ENCODE measurements around the gene DNAH2.

DNAH2 gene

DNA sequence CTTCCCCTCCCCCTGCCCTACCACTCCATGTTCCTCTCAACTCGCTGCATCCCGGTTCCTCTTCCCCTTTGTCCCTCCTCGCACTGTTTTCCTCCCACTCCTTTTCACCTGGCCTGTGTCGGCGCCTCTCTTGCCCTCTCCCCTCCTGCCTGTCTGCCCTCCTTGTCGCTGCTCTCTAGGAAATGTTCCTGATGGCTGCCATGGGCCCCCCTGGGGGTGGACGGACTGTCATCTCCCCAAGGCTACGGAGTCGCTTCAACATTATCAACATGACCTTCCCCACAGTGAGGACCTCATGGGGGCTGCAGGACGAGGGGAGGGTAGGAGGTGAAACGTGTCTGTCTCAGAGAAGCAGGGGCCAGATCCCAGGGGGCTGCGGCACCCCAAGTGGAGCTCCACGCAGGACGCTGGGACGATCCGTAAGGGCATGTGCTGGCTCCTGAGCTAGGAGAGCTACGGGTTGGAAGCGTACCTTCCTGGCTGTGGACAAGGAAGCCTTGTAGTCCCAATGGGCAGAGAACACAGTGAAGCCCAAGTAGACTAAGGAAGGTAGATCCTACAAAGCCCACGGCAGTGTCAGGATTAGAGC is 76.6 kb downstream of the DNAH2 start:
- TF ChIP-seq CTCF (IDR thresholded peaks at IDR 0.05; ENCODE audit: low read length): no peak
- no peak for TF ChIP-seq EZH2 (IDR thresholded peaks at IDR 0.05; ENCODE audit: borderline replicate concordance, low read length)
- H3K27me3 ChIP-seq (ENCODE audit: insufficient read depth, low read length): no peaks in the 10 kb centered on the region; the same call in 1 of the 2 replicates
- H2AFZ ChIP-seq (ENCODE audit: low read length): no peak overlapping the region

DNA sequence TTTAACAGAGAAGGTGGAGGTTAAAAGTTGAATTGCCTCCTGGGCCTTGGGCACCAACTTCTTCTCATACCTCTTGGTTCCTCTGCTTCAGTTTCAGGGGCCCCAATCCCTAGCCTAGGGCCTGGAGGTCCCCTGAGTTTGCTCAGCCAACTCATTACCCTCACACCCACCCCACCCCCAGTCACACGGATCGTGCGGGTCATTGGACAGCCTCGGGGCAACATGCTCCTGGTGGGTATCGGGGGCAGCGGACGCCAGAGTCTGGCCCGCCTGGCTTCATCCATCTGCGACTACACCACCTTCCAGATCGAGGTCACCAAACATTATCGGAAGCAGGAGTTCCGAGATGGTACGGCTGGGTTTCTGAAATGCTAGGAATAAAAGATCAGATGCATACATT is 80.4 kb downstream of the DNAH2 start:
- Histone ChIP-seq H3K36me3 (ENCODE audit: insufficient read depth, low read length) (no peaks in the 10 kb centered on the region), H3K9ac (ENCODE audit: low read length) (no peak overlapping the region), H4K20me1 (ENCODE audit: insufficient read depth, low read length) (no peaks in the 10 kb centered on the region), H3F3A (ENCODE audit: insufficient read depth, low read length) (no peaks in the 10 kb centered on the region), H3K27ac (ENCODE audit: low read depth, low read length, poor library complexity, severe bottlenecking) (no peak overlapping the region), H3K27me3 (ENCODE audit: insufficient read depth, low read length) (no peaks in the 10 kb centered on the region; the same call in 1 of the 2 replicates), H3K9me3 (ENCODE audit: low read length) (no peaks in the 10 kb centered on the region), H3K79me2 (ENCODE audit: insufficient read depth, low read length) (no peaks in the 10 kb centered on the region), H3K4me2 (ENCODE audit: low read length) (no peak overlapping the region), H3K9me2 (ENCODE audit: low read depth, low read length) (no peaks in the 10 kb centered on the region), H3K4me3 (ENCODE audit: low read depth, low read length, poor library complexity, severe bottlenecking) (no peak overlapping the region), H3K4me1 (ENCODE audit: insufficient read depth, low read length, severe bottlenecking) (no peaks in the 10 kb centered on the region), H2AFZ (ENCODE audit: low read length) (no peak overlapping the region)
- TF ChIP-seq CTCF (IDR thresholded peaks at IDR 0.05; ENCODE audit: low read length) (no peak), EZH2 (IDR thresholded peaks at IDR 0.05; ENCODE audit: borderline replicate concordance, low read length) (no peak)

More for the DNA sequence above, 76.6 kb downstream of the DNAH2 start:
- Histone ChIP-seq H3K4me1 (ENCODE audit: insufficient read depth, low read length, severe bottlenecking) (no peaks in the 10 kb centered on the region), H3K27ac (ENCODE audit: low read depth, low read length, poor library complexity, severe bottlenecking) (no peak overlapping the region), H4K20me1 (ENCODE audit: insufficient read depth, low read length) (no peaks in the 10 kb centered on the region), H3K9me3 (ENCODE audit: low read length) (no peaks in the 10 kb centered on the region), H3K36me3 (ENCODE audit: insufficient read depth, low read length) (no peaks in the 10 kb centered on the region), H3K9me2 (ENCODE audit: low read depth, low read length) (no peaks in the 10 kb centered on the region), H3F3A (ENCODE audit: insufficient read depth, low read length) (no peaks in the 10 kb centered on the region), H3K4me2 (ENCODE audit: low read length) (no peak overlapping the region), H3K79me2 (ENCODE audit: insufficient read depth, low read length) (no peaks in the 10 kb centered on the region), H3K4me3 (ENCODE audit: low read depth, low read length, poor library complexity, severe bottlenecking) (no peak overlapping the region), H3K9ac (ENCODE audit: low read length) (no peak overlapping the region)

DNA sequence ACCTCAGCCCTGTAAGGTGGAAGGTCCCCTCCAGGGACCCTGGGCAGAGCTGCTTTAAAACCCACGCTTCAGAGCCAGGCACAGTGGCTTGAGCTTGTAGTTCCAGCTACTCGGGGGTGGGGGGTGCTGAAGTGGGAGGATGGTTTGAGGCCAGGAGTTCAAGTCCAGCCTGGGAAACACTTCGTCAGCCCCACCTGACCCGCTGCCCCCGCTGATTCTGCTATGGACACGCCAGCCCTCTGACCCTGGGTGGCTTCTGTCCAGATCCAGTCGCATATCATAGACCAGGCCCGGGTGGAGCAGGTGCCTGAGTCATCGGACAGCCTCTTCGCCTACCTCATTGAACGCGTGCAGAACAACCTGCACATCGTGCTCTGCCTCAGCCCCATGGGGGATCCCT is 81.3 kb downstream of the DNAH2 start:
- H3K4me3 ChIP-seq (ENCODE audit: low read depth, low read length, poor library complexity, severe bottlenecking): no peak overlapping the region

DNA sequence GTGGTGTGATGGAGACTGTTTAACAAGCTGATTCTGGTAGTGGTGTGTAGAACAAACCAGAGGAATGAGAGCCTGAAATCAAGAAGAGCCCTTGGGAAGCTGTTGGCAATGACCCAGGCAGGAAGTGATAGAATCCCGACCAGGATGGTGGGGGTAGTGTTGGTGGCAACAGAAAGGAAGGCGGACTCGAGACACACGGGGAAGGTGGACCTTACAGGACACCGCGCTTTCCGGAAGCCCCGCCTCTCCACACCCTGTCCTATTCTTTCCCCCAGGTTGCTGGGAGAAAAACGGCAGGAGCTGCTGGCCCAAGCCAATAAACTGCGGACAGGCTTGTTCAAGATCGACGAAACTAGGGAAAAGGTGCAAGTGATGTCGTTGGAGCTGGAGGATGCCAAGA is 86.4 kb downstream of the DNAH2 start:
- no peaks in the 10 kb centered on the region for H3K4me1 ChIP-seq (ENCODE audit: insufficient read depth, low read length, severe bottlenecking)
- H3K9me3 ChIP-seq (ENCODE audit: low read length): no peaks in the 10 kb centered on the region
- H4K20me1 ChIP-seq (ENCODE audit: insufficient read depth, low read length): no peaks in the 10 kb centered on the region
- no peak overlapping the region for H3K9ac ChIP-seq (ENCODE audit: low read length)
- no peak overlapping the region for H2AFZ ChIP-seq (ENCODE audit: low read length)
- H3K27ac ChIP-seq (ENCODE audit: low read depth, low read length, poor library complexity, severe bottlenecking): no peak overlapping the region
- no peaks in the 10 kb centered on the region for H3K9me2 ChIP-seq (ENCODE audit: low read depth, low read length)
- no peaks in the 10 kb centered on the region for H3F3A ChIP-seq (ENCODE audit: insufficient read depth, low read length)
- TF ChIP-seq EZH2 (IDR thresholded peaks at IDR 0.05; ENCODE audit: borderline replicate concordance, low read length) (no peak), CTCF (IDR thresholded peaks at IDR 0.05; ENCODE audit: low read length) (no peak)
- H3K4me3 ChIP-seq (ENCODE audit: low read depth, low read length, poor library complexity, severe bottlenecking): no peak overlapping the region
- H3K36me3 ChIP-seq (ENCODE audit: insufficient read depth, low read length): no peaks in the 10 kb centered on the region
- no peak overlapping the region for H3K4me2 ChIP-seq (ENCODE audit: low read length)
- no peaks in the 10 kb centered on the region for H3K79me2 ChIP-seq (ENCODE audit: insufficient read depth, low read length)
- no peaks in the 10 kb centered on the region; the same call in 1 of the 2 replicates for H3K27me3 ChIP-seq (ENCODE audit: insufficient read depth, low read length)

More for the DNA sequence above, 81.3 kb downstream of the DNAH2 start:
- Histone ChIP-seq H3K27ac (ENCODE audit: low read depth, low read length, poor library complexity, severe bottlenecking) (no peak overlapping the region), H3K4me1 (ENCODE audit: insufficient read depth, low read length, severe bottlenecking) (no peaks in the 10 kb centered on the region), H3K9me3 (ENCODE audit: low read length) (no peaks in the 10 kb centered on the region), H4K20me1 (ENCODE audit: insufficient read depth, low read length) (no peaks in the 10 kb centered on the region), H3K9me2 (ENCODE audit: low read depth, low read length) (no peaks in the 10 kb centered on the region), H3K9ac (ENCODE audit: low read length) (no peak overlapping the region), H3K36me3 (ENCODE audit: insufficient read depth, low read length) (no peaks in the 10 kb centered on the region), H3K27me3 (ENCODE audit: insufficient read depth, low read length) (no peaks in the 10 kb centered on the region; the same call in 1 of the 2 replicates), H3K4me2 (ENCODE audit: low read length) (no peak overlapping the region), H2AFZ (ENCODE audit: low read length) (no peak overlapping the region), H3K79me2 (ENCODE audit: insufficient read depth, low read length) (no peaks in the 10 kb centered on the region), H3F3A (ENCODE audit: insufficient read depth, low read length) (no peaks in the 10 kb centered on the region)
- no peak for TF ChIP-seq EZH2 (IDR thresholded peaks at IDR 0.05; ENCODE audit: borderline replicate concordance, low read length)
